GM19397 (cell line): Measurements from ENCODE around the gene RBM4.

Experiments used
- ATAC-seq: cut with Tn5 transposase; IDR thresholded peaks from one replicate; pipeline ENCODE4 v1.9.1; 2021; ENCODE audit warnings: mild to moderate bottlenecking, moderate library complexity; ENCODE audit not compliant: unreplicated experiment

RBM4 gene

GRCh38 chr11:66649903-66650302, 11.4 kb downstream of the RBM4 start:
- no peak for ATAC-seq

- ATAC-seq, result no peak
Observed at GRCh38 chr11:66651016-66651415, 12.5 kb downstream of the RBM4 start.

GRCh38 chr11:66652651-66653050, 14.1 kb downstream of the RBM4 start:
- no peak for ATAC-seq

- no peak for ATAC-seq
Observed at GRCh38 chr11:66653123-66653522, 14.6 kb downstream of the RBM4 start.

- no peak for ATAC-seq
Observed at GRCh38 chr11:66659763-66660162, 21.3 kb downstream of the RBM4 start.

GRCh38 chr11:66663741-66664296, 25.3 kb downstream of the RBM4 start:
- ATAC-seq, result no peak

- no peak for ATAC-seq
Observed at GRCh38 chr11:66665369-66665768, 26.9 kb downstream of the RBM4 start.

GRCh38 chr11:66670816-66671215, 32.3 kb downstream of the RBM4 start:
- no peak for ATAC-seq

GRCh38 chr11:66674964-66675602, 36.6 kb downstream of the RBM4 start:
- no peak for ATAC-seq

- no peak for ATAC-seq
Observed at GRCh38 chr11:66676282-66676919, 37.9 kb downstream of the RBM4 start.

GRCh38 chr11:66676931-66677598, 38.6 kb downstream of the RBM4 start:
- no peak for ATAC-seq

GRCh38 chr11:66677599-66678375, 39.3 kb downstream of the RBM4 start, which contains the start of gene RBM4B:
TSS of gene RBM4B (minus strand) at chr11:66677887. CDS start at chr11:66677079, 808 bp downstream.
- peak; percentile 90 for ATAC-seq

GRCh38 chr11:66680966-66681645, 42.6 kb downstream of the RBM4 start:
- ATAC-seq, result no peak

GRCh38 chr11:66683877-66684276, 45.4 kb downstream of the RBM4 start:
- no peak for ATAC-seq

- no peak for ATAC-seq
Observed at GRCh38 chr11:66684635-66685034, 46.1 kb downstream of the RBM4 start.

- no peak for ATAC-seq
Observed at GRCh38 chr11:66685276-66686099, 47.0 kb downstream of the RBM4 start.

- no peak for ATAC-seq
Observed at GRCh38 chr11:66686100-66686785, 47.7 kb downstream of the RBM4 start.

GRCh38 chr11:66686801-66687750, 48.6 kb downstream of the RBM4 start:
- no peak for ATAC-seq
